GM18517 (cell line): ENCODE data around the gene NOP56.
"Not testable (repeated sequence)": the region's sequence is repeated elsewhere in the genome, so short reads cannot be mapped to it uniquely, and the experiment has no call there.

Source experiments
- ATAC-seq: cut with Tn5 transposase; IDR thresholded peaks from one replicate; pipeline ENCODE4 v1.9.1; 2021; ENCODE audit warnings: mild to moderate bottlenecking, moderate library complexity; ENCODE audit not compliant: unreplicated experiment

NOP56 gene

GRCh38 chr20:2682040-2682439 lies 29.6 kb downstream of the NOP56 start:
- ATAC-seq = not testable (repeated sequence)

- ATAC-seq = not testable (repeated sequence)
Observed at GRCh38 chr20:2684817-2685216, 32.4 kb downstream of the NOP56 start.

DNA sequence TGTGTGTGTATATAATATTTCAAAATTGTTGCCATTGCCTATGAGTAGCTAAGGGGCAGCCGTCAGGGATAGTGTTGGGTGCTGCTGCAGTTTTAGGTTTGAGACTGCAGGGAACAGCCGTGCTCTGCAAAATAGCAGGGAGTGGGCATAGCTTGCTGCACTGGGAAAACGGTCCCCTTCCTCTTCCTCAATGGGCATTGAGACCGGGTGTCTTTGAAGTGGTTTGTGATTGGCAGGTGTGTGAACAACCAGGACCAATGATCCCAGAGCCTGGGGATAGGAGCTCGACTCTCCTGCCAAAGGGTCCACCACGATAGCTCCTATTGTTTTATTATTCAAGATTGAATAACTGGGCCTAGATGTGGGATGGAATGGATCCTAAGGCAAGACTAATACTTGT lies 35.1 kb downstream of the NOP56 start:
- ATAC-seq = no peak

DNA sequence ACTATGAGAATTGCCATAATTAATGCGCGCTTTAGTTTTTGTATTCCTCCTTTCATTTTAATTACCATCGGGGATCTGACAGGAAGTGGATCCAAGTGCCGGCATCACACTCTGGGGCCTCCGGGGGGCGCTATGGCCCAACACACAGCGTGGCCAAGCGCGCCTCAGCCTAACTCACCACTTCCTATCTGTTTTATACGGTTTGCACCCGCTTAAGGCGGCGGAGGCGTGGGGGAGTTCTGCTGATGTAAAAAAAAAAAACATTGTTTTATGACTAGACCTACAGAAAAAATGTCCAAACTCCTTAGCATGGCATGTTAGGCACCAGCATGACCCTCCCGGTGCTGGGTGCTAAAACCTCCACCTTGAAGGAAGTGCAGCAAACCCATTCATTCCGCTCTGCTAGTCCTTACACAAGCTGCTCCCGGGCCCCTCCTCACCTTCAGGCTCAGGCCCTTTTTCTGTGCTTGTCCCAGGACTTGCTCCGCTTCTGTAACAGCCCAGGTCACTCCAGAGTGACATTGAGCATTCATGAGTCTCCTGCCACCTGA lies 35.7 kb downstream of the NOP56 start:
- no peak for ATAC-seq

DNA sequence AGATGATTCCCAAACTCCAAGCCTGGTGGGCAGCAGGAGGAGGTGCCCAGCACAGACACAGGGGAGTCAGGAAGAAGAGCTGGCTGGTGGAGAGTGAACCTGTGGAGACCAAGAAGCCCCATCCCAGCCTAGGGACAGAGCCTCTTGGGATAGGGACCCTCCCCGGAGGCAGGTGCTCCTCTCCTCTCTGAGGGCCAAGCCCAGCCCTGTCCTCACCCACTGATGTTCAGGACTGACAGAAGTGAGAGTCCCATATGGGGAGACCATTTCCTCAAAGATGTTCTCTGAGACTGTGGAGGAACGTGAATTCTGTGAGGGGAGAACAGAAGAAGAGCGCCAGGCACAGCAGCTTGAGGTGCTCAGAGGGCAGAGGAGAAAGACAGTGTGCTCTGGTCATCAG lies 37.8 kb downstream of the NOP56 start:
- no peak for ATAC-seq

DNA sequence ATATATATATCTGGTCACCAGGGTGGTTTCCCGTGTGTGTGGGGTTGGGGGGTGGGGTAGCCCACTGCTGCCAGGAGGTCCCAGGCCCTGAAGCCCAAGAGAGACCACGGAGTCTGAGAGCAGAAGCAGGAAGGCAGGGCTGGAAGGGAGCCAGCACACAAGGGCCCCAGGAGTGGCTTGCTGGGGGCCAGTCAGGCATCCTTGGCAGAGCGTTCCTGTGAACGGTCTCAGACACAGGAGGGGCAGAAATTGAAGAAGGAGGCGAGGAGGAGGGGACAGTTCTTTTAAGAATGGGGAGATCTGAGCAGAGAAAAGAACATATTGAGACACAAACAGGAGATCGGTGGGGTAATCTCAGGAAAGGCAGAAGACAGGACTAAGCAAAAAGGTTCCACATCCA lies 38.3 kb downstream of the NOP56 start:
- ATAC-seq = no peak

GRCh38 chr20:2691127-2691526 lies 38.7 kb downstream of the NOP56 start:
- no peak for ATAC-seq

DNA sequence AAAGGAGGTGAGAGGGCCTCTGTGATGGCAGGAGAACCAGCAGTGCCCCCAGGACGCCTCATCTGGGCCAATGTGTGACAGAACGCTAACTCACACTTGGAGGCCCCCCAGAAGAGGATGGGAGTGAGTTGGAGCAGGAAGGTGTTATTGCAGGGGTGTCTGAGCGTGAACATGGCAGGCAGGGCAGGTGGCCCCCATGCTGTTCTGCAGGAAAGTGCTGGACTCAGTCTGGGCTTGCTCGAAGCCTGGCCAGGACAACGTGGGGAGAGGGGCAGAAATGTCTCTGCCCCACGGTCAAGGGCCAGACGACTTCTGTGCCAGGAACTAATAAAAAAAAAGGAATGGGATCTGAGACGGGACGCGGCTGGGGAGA lies 39.2 kb downstream of the NOP56 start:
- ATAC-seq = no peak

DNA sequence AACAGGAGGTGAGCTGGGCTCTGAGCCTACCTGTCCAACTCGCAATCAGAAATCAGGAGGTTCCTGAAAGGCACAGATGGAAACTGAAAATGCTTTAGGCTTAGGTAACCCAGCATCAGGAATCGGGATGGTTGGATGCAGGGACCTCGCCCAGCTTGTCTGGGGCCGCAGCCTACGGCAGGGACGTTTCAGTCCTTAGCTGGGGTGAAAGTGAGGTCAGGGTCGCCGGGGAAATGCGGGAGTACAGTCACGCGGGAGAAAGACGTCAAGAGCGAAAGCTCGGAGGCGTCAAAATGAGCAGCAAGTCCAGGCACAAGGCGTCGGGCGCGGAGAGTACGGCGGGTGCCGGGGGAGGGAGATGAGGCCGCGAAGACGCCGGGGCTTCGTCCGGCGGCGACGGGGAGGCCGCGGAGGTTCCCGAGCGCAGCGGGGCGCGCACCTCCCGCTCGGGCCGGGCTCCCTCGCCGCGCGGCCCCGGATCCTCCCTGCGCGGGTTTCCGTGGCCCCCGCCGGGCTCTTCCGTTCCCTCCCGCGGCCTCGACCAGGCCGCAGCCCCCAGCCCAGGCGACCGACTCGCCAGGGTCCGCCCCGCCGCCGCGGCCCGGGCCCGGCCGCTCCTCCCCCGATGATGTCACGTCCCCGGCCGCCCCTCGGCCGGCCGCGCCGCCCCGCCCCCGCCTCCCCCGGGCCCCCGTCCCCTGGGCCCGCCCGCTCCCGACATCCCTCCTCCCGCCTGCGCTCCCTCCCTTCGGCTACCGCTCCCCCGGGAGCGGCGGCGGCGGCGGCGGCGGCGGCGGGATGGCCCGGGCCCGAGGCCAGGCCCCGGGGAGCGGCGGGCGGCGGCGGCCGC lies 39.8 kb downstream of the NOP56 start, which contains the start of gene EBF4:
EBF4 (plus strand) TSS at position 745 of the 850 bp plus-strand sequence. CDS start 866 bp downstream, outside the sequence.
- no peak for ATAC-seq

DNA sequence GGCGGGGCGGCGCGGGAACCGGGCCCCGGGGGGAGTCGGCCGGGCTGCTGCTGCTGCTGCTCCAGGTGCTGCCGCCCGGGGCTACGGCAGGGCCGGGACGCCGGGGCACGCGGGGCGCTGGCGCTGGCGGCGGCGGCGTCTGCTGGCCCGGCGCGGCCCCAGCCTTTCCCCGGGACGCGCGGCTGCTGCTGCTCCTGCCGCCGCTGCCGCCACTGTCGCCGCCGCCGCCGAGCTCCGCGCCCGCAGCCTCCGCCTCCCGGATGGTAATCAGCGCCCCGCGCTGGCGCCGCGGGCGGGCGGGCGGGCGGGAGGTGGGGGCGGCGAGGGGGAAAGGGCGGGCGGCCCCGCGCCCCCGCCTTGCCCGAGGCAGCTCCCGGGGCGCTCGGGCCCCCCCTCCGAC lies 40.5 kb downstream of the NOP56 start:
- no peak for ATAC-seq

- ATAC-seq = no peak
Observed at GRCh38 chr20:2693286-2694007, 41.0 kb downstream of the NOP56 start.

DNA sequence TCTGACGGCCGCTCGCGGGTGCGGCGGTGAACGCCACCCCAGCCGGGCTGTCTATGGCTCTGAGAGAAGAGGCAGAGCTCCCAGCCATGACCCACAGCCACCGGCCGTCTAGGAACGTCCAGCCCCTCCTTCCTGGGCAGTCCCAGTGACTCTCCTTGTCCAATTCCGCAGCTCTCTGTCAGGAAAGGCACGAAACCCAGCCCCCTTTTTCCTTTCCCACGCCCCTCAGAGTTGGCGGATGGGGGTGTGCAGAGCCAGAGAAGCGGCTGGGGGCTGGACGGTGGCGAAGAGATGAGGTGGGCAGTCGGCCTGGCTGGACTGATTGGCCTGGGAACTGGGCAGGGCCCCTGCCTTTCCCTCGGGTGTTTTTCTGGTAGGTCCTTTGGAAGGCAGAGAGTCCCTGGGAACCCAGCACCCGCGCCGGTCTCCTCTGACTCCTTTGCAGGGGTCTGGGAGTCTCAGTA lies 41.6 kb downstream of the NOP56 start:
- ATAC-seq = no peak

DNA sequence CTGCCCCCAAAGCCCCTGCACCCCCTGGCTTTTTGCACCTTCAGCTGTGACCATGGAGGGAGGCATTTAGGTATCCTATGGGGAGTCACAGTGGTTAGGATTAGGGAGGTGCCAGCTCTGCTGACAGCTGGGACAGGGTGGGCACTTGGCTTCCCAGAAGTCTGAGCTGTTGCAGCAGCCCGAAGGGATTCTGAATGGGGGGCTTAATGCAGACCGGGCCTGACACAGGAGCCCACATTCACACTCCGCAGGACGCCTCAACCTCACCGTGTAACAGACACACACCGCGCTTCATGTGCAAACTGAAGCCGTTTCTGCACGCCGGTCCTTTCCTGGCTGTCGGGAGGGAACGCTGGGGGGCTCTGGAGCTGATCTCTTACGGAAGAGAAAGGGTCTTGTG lies 42.1 kb downstream of the NOP56 start:
- ATAC-seq = no peak

DNA sequence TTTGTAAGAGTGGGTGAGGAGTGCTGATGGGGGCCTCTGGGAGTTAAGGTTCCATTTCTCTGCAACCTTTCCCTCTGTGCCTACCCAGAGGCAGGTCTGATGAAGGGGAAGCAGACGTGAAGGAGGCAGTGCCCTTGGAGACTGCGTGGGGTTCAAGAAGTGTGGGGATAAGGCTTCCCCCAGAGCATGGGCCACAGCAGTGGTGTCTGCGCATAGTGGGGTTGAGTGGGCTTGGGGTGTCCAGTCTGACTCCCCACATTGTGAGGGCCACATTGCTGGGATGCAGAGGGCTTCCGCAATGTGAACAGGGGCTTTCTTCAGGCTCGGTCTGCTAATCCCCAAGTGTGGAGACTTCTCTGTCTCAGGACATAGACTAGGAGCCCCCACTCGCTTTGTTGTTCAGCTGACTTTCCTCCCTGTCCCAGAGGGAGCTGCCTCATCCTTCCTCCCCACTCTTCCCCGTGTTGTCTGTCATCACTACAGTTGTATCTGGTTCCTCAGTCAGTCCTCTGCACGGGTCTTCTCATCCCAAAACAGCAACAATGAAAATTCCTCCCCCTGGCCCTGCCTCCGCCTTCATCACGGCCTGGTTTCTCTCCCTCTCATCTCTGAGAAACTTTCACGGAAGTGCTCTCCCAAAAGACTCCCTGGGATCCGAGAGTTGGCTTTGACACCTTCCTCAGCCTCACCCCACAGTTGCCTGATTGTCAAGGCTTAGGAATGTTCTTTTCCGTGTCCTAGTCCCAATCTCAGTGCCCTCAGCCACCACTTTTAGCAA lies 43.0 kb downstream of the NOP56 start:
- no peak for ATAC-seq

GRCh38 chr20:2695984-2696525 lies 43.6 kb downstream of the NOP56 start:
- ATAC-seq = not testable (repeated sequence)

GRCh38 chr20:2696646-2697045 lies 44.2 kb downstream of the NOP56 start:
- ATAC-seq = no peak

GRCh38 chr20:2697768-2698167 lies 45.3 kb downstream of the NOP56 start:
- ATAC-seq = no peak

- no peak for ATAC-seq
Observed at GRCh38 chr20:2698186-2698817, 45.9 kb downstream of the NOP56 start.

DNA sequence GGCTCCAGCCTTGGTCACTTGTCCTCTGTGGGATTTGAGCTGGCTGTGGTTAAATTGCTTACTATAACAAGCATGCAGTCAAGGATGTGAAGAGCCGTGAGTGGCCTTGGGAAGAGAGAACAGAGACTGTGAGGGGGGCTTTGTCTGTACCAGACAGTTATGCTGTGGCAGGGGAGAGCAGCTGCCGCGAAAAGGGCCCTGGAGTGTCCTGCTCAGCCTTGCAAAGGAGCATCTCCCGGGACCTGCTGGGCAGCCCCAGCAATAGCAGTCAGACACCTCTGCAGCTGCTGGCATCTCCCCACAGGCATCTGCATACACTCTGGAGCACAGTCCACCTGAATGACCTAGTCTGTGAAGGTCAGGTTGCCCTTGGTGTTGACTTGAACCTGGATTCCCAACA lies 46.5 kb downstream of the NOP56 start:
- no peak for ATAC-seq

DNA sequence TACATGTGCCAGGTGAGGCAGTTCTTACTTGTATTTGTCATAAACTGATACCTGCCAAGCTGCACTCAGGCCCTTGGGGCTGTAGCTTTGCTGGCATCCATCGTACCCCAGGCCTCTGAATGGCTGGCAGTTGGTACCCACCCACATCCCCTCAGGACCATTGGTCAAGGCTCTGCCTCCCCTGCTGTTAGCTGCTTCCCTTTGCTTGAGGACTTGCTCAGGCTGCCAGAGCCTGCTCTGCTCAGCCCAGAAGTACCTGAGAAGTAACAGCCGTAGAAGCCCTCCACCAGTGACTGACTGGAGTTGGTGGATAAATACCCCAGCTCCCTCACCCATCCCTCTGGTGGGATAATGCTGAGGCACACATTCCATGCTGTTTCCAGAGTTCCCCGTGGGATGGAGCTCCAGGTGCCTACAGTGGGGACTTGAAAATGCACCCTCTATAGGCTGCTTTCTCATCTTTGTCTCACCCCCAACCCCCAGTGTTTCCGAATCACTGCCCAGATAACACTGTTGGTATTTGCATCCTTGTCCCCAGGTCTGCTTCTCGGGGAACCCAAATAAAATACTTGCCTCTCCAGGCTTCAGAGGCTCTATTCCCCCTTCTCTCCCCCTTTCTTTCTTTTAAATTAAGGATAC lies 47.5 kb downstream of the NOP56 start:
- ATAC-seq = no peak
